MCF 10A (cell line): ENCODE results near the gene ATG4D. TPM values are rescaled to one million over a fixed set of nuclear protein-coding genes. Genes with fewer than 3 reads are reported as not detected.

Experiments
- BruUV-seq: library from RNA; stranded (reverse); fragments of 400-500 nt; replicated peaks from 2 replicates; lab custom pipeline; 2021; lab: Mats Ljungman, UMichigan
- CTCF ChIA-PET: fragments of 300-600 bp; sonication (Branson Sonifier 250); formaldehyde crosslinking; extraction: SDS; loops from one replicate; lab custom pipeline; 2021; ENCODE audit warnings: antibody characterized with exemption, inconsistent platforms; lab: Yijun Ruan, JAX
- POLR2A ChIA-PET: fragments of 300-600, 350-650 bp; sonication (Branson Sonifier 250); formaldehyde crosslinking; extraction: SDS; loops from one replicate; lab custom pipeline; 2020; ENCODE audit warnings: antibody characterized with exemption, inconsistent platforms; lab: Yijun Ruan, JAX
- DNase-seq: peaks from one replicate; pipeline ENCODE4 v3.0.0-alpha.2; 2018; ENCODE audit not compliant: unreplicated experiment
- H3K27ac Mint-ChIP-seq: one replicate; pipeline ENCODE4 v1.8.0; 2022; ENCODE audit warnings: mild to moderate bottlenecking, low read depth, mixed read lengths; ENCODE audit not compliant: unreplicated experiment
- H3K27me3 Mint-ChIP-seq: one replicate; pipeline ENCODE4 v1.8.0; 2022; ENCODE audit warnings: mixed read lengths; ENCODE audit not compliant: insufficient read depth, unreplicated experiment
- H3K36me3 Mint-ChIP-seq: one replicate; pipeline ENCODE4 v1.8.0; 2022; ENCODE audit warnings: mild to moderate bottlenecking, moderate library complexity, mixed read lengths; ENCODE audit not compliant: insufficient read depth, unreplicated experiment
- H3K4me1 Mint-ChIP-seq: one replicate; pipeline ENCODE4 v1.8.0; 2022; ENCODE audit warnings: mixed read lengths; ENCODE audit not compliant: insufficient read depth, unreplicated experiment
- H3K4me3 Mint-ChIP-seq: one replicate; pipeline ENCODE4 v1.8.0; 2022; ENCODE audit warnings: mild to moderate bottlenecking, moderate library complexity, mixed read lengths; ENCODE audit not compliant: unreplicated experiment
- H3K9me3 Mint-ChIP-seq: one replicate; pipeline ENCODE4 v1.8.0; 2022; ENCODE audit warnings: mixed read lengths; ENCODE audit not compliant: unreplicated experiment
- intact Hi-C: fragments of 100-400 bp; cut with micrococcal nuclease; formaldehyde crosslinking; loops from 2 replicates; pipeline ENCODE4 v1.14.1; 2022
- total RNA-seq: library from RNA; stranded (reverse); gene quantifications from 2 replicates; pipeline ENCODE4 v1.2.3, GENCODE V29; 2022
- TF ChIP-seq, protein P1 (sequence below): fragments of 200-600 bp; IDR thresholded peaks from one replicate; pipeline ENCODE4 v1.8.0; 2022; ENCODE audit warnings: antibody characterized with exemption, mild to moderate bottlenecking; ENCODE audit not compliant: unreplicated experiment

The ATG4D gene
- total RNA-seq, 1 experiment from 2014 or later: 22.6 TPM

DNA sequence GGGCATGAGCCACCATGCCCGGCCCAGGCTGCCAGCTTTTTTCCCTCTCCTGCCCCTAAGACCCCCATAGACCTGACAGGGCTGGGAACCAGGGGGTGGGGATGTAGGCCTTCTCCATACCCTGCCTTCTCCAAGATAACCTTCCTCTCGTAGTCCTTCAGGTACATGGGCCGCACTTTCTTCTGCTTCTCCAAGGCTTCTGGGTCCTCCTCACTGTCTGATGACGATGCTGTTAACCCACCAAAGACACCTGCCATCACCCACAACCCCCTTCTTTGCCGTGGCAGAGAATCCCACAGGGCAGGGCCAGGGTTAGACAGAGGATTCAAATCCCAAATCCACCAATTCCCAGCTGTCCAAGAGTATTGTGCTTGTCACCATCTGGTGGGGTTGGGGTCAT, 18.9 kb downstream of the ATG4D start:
- H3K9me3 Mint-ChIP-seq: no peaks in the 10 kb centered on the region
- H3K27ac Mint-ChIP-seq: no peak overlapping the region
- DNase-seq: no peak
- TF ChIP-seq, protein P1, sequence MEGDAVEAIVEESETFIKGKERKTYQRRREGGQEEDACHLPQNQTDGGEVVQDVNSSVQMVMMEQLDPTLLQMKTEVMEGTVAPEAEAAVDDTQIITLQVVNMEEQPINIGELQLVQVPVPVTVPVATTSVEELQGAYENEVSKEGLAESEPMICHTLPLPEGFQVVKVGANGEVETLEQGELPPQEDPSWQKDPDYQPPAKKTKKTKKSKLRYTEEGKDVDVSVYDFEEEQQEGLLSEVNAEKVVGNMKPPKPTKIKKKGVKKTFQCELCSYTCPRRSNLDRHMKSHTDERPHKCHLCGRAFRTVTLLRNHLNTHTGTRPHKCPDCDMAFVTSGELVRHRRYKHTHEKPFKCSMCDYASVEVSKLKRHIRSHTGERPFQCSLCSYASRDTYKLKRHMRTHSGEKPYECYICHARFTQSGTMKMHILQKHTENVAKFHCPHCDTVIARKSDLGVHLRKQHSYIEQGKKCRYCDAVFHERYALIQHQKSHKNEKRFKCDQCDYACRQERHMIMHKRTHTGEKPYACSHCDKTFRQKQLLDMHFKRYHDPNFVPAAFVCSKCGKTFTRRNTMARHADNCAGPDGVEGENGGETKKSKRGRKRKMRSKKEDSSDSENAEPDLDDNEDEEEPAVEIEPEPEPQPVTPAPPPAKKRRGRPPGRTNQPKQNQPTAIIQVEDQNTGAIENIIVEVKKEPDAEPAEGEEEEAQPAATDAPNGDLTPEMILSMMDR: no peak
- H3K36me3 Mint-ChIP-seq: peaks cover 50% of the 10 kb centered on the region
- H3K4me3 Mint-ChIP-seq: no peak overlapping the region
- intact Hi-C loops: no loop called here
- peaks cover 17% of the 10 kb centered on the region for H3K4me1 Mint-ChIP-seq
- ChIA-PET POLR2A (interaction anchor here (0.6 kb wide), 1 partner anchor 11 kb away, joined by 3 read pairs; no protein-coding TSS in a partner anchor), CTCF (interaction anchor here (0.6 to 2.0 kb wide), 3 partner anchors 21 to 134 kb away, joined by 3 to 7 read pairs (median 3); no protein-coding TSS in a partner anchor)
- no TSS peak for BruUV-seq
- no peaks in the 10 kb centered on the region for H3K27me3 Mint-ChIP-seq

DNA sequence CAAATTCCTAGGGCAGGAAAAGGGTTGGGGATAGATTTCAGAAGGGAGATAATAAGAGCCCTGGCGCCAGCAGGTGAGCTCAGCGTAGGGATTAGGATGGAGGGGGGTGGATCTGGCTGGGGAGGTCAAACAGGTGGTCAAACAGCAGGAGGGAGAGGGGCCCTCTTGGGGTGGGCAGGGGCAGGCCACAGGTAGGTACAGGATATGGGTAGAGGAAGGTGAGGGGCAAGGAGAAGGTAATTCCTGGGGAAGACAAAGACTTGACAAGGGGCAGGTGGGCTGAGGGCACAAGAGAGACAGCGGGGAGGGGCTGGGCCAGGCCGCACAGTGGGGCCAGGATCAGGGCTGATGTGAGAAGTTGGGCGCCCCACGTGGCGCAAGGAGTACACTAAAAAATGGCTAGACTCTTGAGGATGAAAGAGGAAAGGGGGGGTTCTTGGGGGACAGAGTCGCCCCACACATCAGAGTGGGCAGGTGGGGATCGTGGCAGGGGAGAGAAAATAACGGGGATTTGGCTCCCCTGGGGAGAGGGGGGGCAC, 21.4 kb downstream of the ATG4D start:
- Mint-ChIP-seq H3K4me1 (peaks cover 31% of the 10 kb centered on the region), H3K9me3 (no peaks in the 10 kb centered on the region), H3K27me3 (no peaks in the 10 kb centered on the region), H3K4me3 (peak overlapping the region; percentile 96), H3K27ac (peak overlapping the region; percentile 94), H3K36me3 (peaks cover 26% of the 10 kb centered on the region)
- BruUV-seq: no TSS peak
- ChIA-PET POLR2A (interaction anchor here (0.7 to 5.4 kb wide), 6 partner anchors 10 to 162 kb away, joined by 3 to 23 read pairs (median 4); partner anchors contain the start of gene CDC37), CTCF (interaction anchor here (0.6 to 1.2 kb wide), 3 partner anchors 79 to 98 kb away, joined by 3 read pairs; no protein-coding TSS in a partner anchor)
- DNase-seq: peak; percentile 43
- intact Hi-C loops: loop anchor here (5.0 kb wide), 1 partner anchor 143 kb away; the partner anchor contains the start of gene PDE4A
- TF ChIP-seq, protein P1: no peak

DNA sequence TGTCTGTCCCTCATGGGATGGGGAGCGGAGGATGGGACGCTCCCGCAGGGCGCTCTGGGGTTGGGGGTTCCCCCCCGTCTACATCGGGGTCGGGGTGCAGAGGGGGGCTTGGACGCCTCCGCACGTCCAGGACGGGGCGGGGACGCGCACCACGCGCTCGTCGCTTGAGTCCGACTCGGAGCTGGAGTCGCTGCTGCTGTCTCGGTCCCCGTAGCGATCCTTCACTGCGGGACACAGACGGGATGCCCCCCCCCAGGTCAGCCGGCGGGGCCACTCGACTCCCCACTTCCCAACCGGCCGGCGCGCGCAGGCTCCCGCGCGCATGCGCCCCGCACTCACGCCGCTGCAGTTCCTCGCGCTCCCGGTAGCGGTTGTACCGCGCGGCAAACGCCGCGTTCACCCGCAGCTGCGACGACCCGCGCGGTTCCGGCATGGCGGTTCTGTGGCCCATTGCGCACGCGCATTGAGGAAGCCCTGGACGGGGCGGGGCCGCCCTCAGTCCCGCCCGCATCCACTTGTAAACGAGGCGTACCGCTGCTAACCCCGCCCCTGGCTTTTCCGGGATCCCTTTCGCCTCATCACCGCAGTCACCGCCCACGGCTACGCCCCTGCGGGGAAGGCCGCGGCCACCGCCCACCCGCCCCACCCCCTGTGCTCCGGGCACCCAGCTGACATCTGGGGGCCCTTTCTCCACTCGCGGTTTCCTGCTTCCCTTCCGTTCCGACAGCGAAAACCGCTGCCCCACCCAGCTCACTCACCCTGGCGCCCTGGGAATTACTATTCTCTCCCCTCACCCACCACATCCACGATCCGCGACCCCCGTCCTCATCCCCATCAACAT, 22.1 kb downstream of the ATG4D start, which contains the start of gene KRI1:
Gene KRI1, minus strand, starts transcription at position 444 of the 841 bp plus-strand sequence. Its CDS starts 11 bp downstream, at position 433.
- intact Hi-C loops: loop anchor here (5.0 kb wide), 1 partner anchor 143 kb away; the partner anchor contains the start of gene PDE4A
- H3K27me3 Mint-ChIP-seq: no peaks in the 10 kb centered on the region
- DNase-seq: peak; percentile 98
- BruUV-seq: no TSS peak
- H3K36me3 Mint-ChIP-seq: peaks cover 19% of the 10 kb centered on the region
- ChIA-PET CTCF (interaction anchor here (0.8 kb wide), 1 partner anchor 16 kb away, joined by 4 read pairs; no protein-coding TSS in a partner anchor), POLR2A (interaction anchor here (0.7 to 5.4 kb wide), 10 partner anchors 10 to 278 kb away, joined by 3 to 23 read pairs (median 3); partner anchors contain the start of genes CDC37 and QTRT1)
- TF ChIP-seq, protein P1: no peak
- H3K9me3 Mint-ChIP-seq: no peaks in the 10 kb centered on the region
- H3K4me1 Mint-ChIP-seq: peaks cover 31% of the 10 kb centered on the region
- H3K4me3 Mint-ChIP-seq: peak within 1 kb of the TSS; percentile 96
- H3K27ac Mint-ChIP-seq: peak within 1 kb of the TSS; percentile 94
